T follicular helper cell (primary cell): ENCODE data around the gene HSD11B1.
"Not testable (repeated sequence)": the region's sequence is repeated elsewhere in the genome, so short reads cannot be mapped to it uniquely, and the experiment has no call there.

Source experiments
- DNase-seq: peaks from one replicate; pipeline ENCODE4 v3.0.0-alpha.2; 2020; ENCODE audit warnings: low read depth

Gene HSD11B1

GRCh38 chr1:209691237-209691636 is 13.4 kb upstream of the HSD11B1 start:
- DNase-seq: no peak

- no peak for DNase-seq
Observed at GRCh38 chr1:209692296-209692695, 12.3 kb upstream of the HSD11B1 start.

- peak; percentile 46 for DNase-seq
Observed at GRCh38 chr1:209692745-209693504, 11.7 kb upstream of the HSD11B1 start.

- no peak for DNase-seq
Observed at GRCh38 chr1:209696673-209697072, 8.0 kb upstream of the HSD11B1 start.

- DNase-seq: no peak
Observed at GRCh38 chr1:209697126-209697525, 7.5 kb upstream of the HSD11B1 start.

- DNase-seq: not testable (repeated sequence)
Observed at GRCh38 chr1:209700686-209701085, 4.0 kb upstream of the HSD11B1 start.

GRCh38 chr1:209702832-209703231 is 1.8 kb upstream of the HSD11B1 start:
- DNase-seq: no peak

GRCh38 chr1:209703834-209704504 is 677 bp upstream of the HSD11B1 start:
- DNase-seq: no peak

GRCh38 chr1:209705033-209705598 is 470 bp downstream of the HSD11B1 start:
- DNase-seq: no peak

- no peak for DNase-seq
Observed at GRCh38 chr1:209706622-209707021, 2.0 kb downstream of the HSD11B1 start.

- DNase-seq: no peak
Observed at GRCh38 chr1:209707308-209707707, 2.7 kb downstream of the HSD11B1 start.

- DNase-seq: no peak
Observed at GRCh38 chr1:209708297-209708696, 3.7 kb downstream of the HSD11B1 start.

- no peak for DNase-seq
Observed at GRCh38 chr1:209710093-209710492, 5.4 kb downstream of the HSD11B1 start.

- no peak for DNase-seq
Observed at GRCh38 chr1:209710847-209711246, 6.2 kb downstream of the HSD11B1 start.

- no peak for DNase-seq
Observed at GRCh38 chr1:209714338-209714737, 9.7 kb downstream of the HSD11B1 start.

GRCh38 chr1:209715314-209715713 is 10.7 kb downstream of the HSD11B1 start:
- no peak for DNase-seq

- no peak for DNase-seq
Observed at GRCh38 chr1:209717818-209718217, 13.2 kb downstream of the HSD11B1 start.

- DNase-seq: no peak
Observed at GRCh38 chr1:209720326-209720725, 15.7 kb downstream of the HSD11B1 start.

- DNase-seq: no peak
Observed at GRCh38 chr1:209720826-209721225, 16.2 kb downstream of the HSD11B1 start.

- DNase-seq: no peak
Observed at GRCh38 chr1:209721323-209721722, 16.7 kb downstream of the HSD11B1 start.

GRCh38 chr1:209723265-209723664 is 18.6 kb downstream of the HSD11B1 start:
- DNase-seq: no peak

GRCh38 chr1:209723756-209724693 is 19.4 kb downstream of the HSD11B1 start:
- no peak for DNase-seq
